ENCODE data around the gene NOXA1.

DNA sequence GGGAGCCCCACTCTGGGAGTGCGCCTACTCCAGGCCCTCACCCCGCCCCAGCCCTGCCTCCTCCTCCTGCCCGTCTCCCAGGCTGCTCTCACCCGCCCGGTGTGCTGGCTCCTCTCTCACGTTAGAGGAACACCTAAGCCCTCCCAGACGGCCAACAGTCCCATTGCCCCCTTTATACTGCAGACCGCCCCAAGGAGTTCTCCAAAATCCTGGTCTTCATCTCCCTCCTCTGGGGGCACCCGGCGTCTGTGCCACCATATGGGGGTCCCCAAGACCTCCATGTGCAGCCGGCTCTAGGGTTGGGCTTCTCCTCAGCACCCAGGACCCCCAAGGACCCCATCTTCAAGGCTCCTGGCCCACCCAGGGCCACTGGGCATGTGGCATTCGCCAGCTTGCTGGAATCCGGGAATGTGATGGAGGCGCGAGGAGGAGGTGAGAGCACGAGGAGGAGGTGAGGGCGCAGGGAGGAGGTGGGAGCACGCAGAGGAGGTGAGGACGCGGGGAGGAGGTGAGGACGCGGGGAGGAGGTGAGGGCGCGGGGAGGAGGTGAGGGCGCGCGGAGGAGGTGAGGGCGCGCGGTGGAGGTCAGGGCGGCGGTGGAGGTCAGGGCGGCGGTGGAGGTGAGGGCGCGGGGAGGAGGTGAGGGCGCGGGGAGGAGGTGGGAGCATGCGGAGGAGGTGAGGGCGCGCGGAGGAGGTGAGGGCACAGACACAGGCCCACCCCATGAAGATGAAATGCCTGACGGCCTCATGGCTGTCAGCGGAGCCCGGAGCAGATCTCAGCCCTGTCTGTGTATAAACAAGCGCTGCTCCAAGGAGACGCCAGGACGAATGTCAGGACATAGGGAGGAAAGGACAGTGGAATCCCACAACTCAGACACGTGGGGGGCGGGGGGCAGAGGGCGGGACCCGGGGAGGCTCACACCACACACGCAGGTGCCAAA lies 41.4 kb upstream of the NOXA1 start:
- TF ChIP-seq CTCF (IDR thresholded peaks at IDR 0.05; ENCODE audit: insufficient read depth, low read depth, low read length): no peak
- no peak for TF ChIP-seq EZH2 (IDR thresholded peaks at IDR 0.05; ENCODE audit: insufficient read depth, low read length)
